NCI-H524 (cell line): ENCODE data around the gene TMEM62.
"Not testable (repeated sequence)": the region's sequence is repeated elsewhere in the genome, so short reads cannot be mapped to it uniquely, and the experiment has no call there.

Source experiments
- DNase-seq, 2 experiments: peaks; one replicate each; lab custom pipeline; 2025; lab: John Stamatoyannopoulos, UW

Gene TMEM62

GRCh38 chr15:43121863-43122262 is 11.5 kb upstream of the TMEM62 start:
- no peak for DNase-seq

- DNase-seq, result no peak
Observed at GRCh38 chr15:43125100-43125661, 8.2 kb upstream of the TMEM62 start.

- no peak for DNase-seq
Observed at GRCh38 chr15:43126356-43126755, 7.0 kb upstream of the TMEM62 start.

- DNase-seq, result no peak
Observed at GRCh38 chr15:43127752-43128151, 5.6 kb upstream of the TMEM62 start.

- not testable (repeated sequence) for DNase-seq
Observed at GRCh38 chr15:43128174-43128979, 5.0 kb upstream of the TMEM62 start.

- no peak for DNase-seq
Observed at GRCh38 chr15:43128980-43129335, 4.4 kb upstream of the TMEM62 start.

GRCh38 chr15:43132830-43133429 is 456 bp upstream of the TMEM62 start:
- DNase-seq, result no peak

GRCh38 chr15:43134157-43134635 is 810 bp downstream of the TMEM62 start:
- no peak for DNase-seq

GRCh38 chr15:43135351-43135750 is 2.0 kb downstream of the TMEM62 start:
- DNase-seq, result no peak

GRCh38 chr15:43143203-43143941 is 10.0 kb downstream of the TMEM62 start:
- DNase-seq, result no peak

GRCh38 chr15:43144512-43144911 is 11.1 kb downstream of the TMEM62 start:
- DNase-seq, result no peak

GRCh38 chr15:43146184-43146583 is 12.8 kb downstream of the TMEM62 start:
- DNase-seq, result no peak

GRCh38 chr15:43150191-43150929 is 17.0 kb downstream of the TMEM62 start:
- no peak for DNase-seq

- DNase-seq, result no peak
Observed at GRCh38 chr15:43151688-43152087, 18.3 kb downstream of the TMEM62 start.

- no peak for DNase-seq
Observed at GRCh38 chr15:43153269-43153668, 19.9 kb downstream of the TMEM62 start.

GRCh38 chr15:43165801-43166325 is 32.5 kb downstream of the TMEM62 start:
- no peak for DNase-seq

GRCh38 chr15:43167261-43167660 is 33.9 kb downstream of the TMEM62 start:
- not testable (repeated sequence) for DNase-seq

- no peak for DNase-seq
Observed at GRCh38 chr15:43168192-43169107, 35.1 kb downstream of the TMEM62 start.

GRCh38 chr15:43169888-43170287 is 36.5 kb downstream of the TMEM62 start:
- DNase-seq, result no peak

- DNase-seq, result not testable (repeated sequence)
Observed at GRCh38 chr15:43175656-43176309, 42.4 kb downstream of the TMEM62 start.
